Tibial nerve (tissue), 4 donors: Measurements from ENCODE around the gene SRSF10. TPM values are rescaled to one million over a fixed set of nuclear protein-coding genes. Genes with fewer than 3 reads are reported as not detected.

ENCODE experiments used
- DNase-seq, 2 donors: peaks; one replicate each; pipeline ENCODE4 v3.0.0-alpha.2; 2019; ENCODE audit warnings: low spot score in 2 of 2
- H3K27ac ChIP-seq, 4 donors: fragments of 200-600 bp; sonication (generic) in 3 of 4; one replicate each; pipeline ENCODE4 v1.5.1; 2017 to 2019; ENCODE audit warnings: mild to moderate bottlenecking in 1 of 4
- H3K27me3 ChIP-seq, 2 donors: fragments of 200-600 bp; sonication (generic) in 1 of 2; one replicate each; pipeline versions ENCODE4 v1.5.1 to v1.6.0; 2017 to 2019
- H3K36me3 ChIP-seq, 3 donors: fragments of 200-600 bp; sonication (generic); one replicate each; pipeline ENCODE4 v1.5.1; 2018 to 2019
- H3K4me1 ChIP-seq, 4 donors: fragments of 200-600 bp; sonication (generic) in 3 of 4; one replicate each; pipeline ENCODE4 v1.5.1; 2017 to 2019
- H3K4me3 ChIP-seq, 4 donors: fragments of 200-600 bp; sonication (generic) in 3 of 4; one replicate each; pipeline ENCODE4 v1.5.1; 2017 to 2019; ENCODE audit warnings: mild to moderate bottlenecking in 1 of 4, moderate library complexity in 1 of 4
- H3K9me3 ChIP-seq, 4 donors: fragments of 200-600 bp; sonication (generic) in 3 of 4; one replicate each; pipeline ENCODE4 v1.5.1; 2017 to 2019
- CTCF ChIP-seq, 5 experiments: fragments of 200-600 bp in 3 of 5; fragments of 450-650 bp in 2 of 5; sonication (generic) in 3 of 5; IDR thresholded peaks; one replicate each; pipeline ENCODE4 v1.5.1; 2016 to 2019; ENCODE audit warnings: antibody characterized with exemption in 5 of 5, mild to moderate bottlenecking in 3 of 5, moderate library complexity in 2 of 5
- EP300 ChIP-seq, 2 donors: sonication (generic); formaldehyde crosslinking; IDR thresholded peaks; one replicate each; pipeline ENCODE4 v1.6.1; 2017; ENCODE audit warnings: antibody characterized with exemption in 2 of 2, mild to moderate bottlenecking in 1 of 2
- POLR2A ChIP-seq, 2 donors: fragments of 450-650 bp; IDR thresholded peaks; one replicate each; pipeline ENCODE4 v1.6.1; 2017; ENCODE audit warnings: antibody characterized with exemption in 2 of 2, mild to moderate bottlenecking in 2 of 2, moderate library complexity in 2 of 2
- WGBS, 2 donors: methylation state at CpG; one replicate each; pipeline ENCODE4 v1.1.5; 2018; 5-methylcytosine and 5-hydroxymethylcytosine counted together
- small RNA-seq: library from RNA; depleted of rRNA; stranded (forward); fragments of <200 nt; gene quantifications from one replicate; pipeline ENCODE3, GENCODE V24; 2016
- total RNA-seq, 4 donors: library from RNA; depleted of rRNA; stranded (reverse); fragments of >200 nt; gene quantifications; one replicate each; pipeline ENCODE4 v1.1.0, GENCODE V29; 2016

SRSF10 gene
- total RNA-seq, 4 donors from 2014 or later, result 58.6 to 113 (median 89.9) TPM

GRCh38 chr1:23915466-23915865 lies 64.7 kb downstream of the SRSF10 start:
- WGBS, 2 donors, result 92 to 94% methylated on average over 5 of the region's 5 CpGs
- Histone ChIP-seq H3K36me3 (no peaks in the 10 kb centered on the region), H3K4me1 (peaks cover 0 to 7% (median 3%) of the 10 kb centered on the region in 4 donors), H3K4me3 (no peak overlapping the region), H3K27me3 (peaks cover 0 to 9% of the 10 kb centered on the region in 2 donors), H3K9me3 (no peaks in the 10 kb centered on the region), H3K27ac (no peak overlapping the region)
- no peak for DNase-seq
- TF ChIP-seq EP300 (IDR thresholded peaks at IDR 0.05), result no peak
- no peak for TF ChIP-seq CTCF (IDR thresholded peaks at IDR 0.05)
- TF ChIP-seq POLR2A (IDR thresholded peaks at IDR 0.05), result no peak

GRCh38 chr1:23914921-23915320 lies 65.2 kb downstream of the SRSF10 start:
- H3K9me3 ChIP-seq, result no peaks in the 10 kb centered on the region
- DNase-seq, result no peak
- no peak overlapping the region for H3K27ac ChIP-seq
- TF ChIP-seq EP300 (IDR thresholded peaks at IDR 0.05), result no peak
- TF ChIP-seq POLR2A (IDR thresholded peaks at IDR 0.05), result no peak
- no peak for TF ChIP-seq CTCF (IDR thresholded peaks at IDR 0.05)
- H3K27me3 ChIP-seq, result peaks cover 0 to 12% of the 10 kb centered on the region in 2 donors
- H3K4me1 ChIP-seq, result peaks cover 0 to 4% (median under 1%) of the 10 kb centered on the region in 4 donors
- WGBS, 2 donors, result 91% methylated on average over 4 of the region's 4 CpGs
- no peak overlapping the region for H3K4me3 ChIP-seq
- H3K36me3 ChIP-seq, result no peaks in the 10 kb centered on the region

Small RNAs within 50 kb of the gene (small RNA-seq; reads per million reads assigned to genes)
- gene MIR378F, result not detected

Other genes with a start within 250 kb of the SRSF10 start
- 10 to 100 TPM; 21.4 to 32.7 (median 23.7) TPM for gene ELOA, start 236.9 kb downstream of the SRSF10 start, total RNA-seq
- 100 to 1,000 TPM in 1 of 4 donors, 10 to 100 TPM in 3; 64.2 to 105 (median 68.0) TPM for gene PITHD1, start 201.9 kb downstream of the SRSF10 start, total RNA-seq
- 10 to 100 TPM; 23.6 to 36.3 (median 31.6) TPM for gene LYPLA2, start 189.2 kb downstream of the SRSF10 start, total RNA-seq
- 10 to 100 TPM; 12.6 to 21.6 (median 15.8) TPM for gene GALE, start 179.6 kb downstream of the SRSF10 start, total RNA-seq
- 10 to 100 TPM; 38.7 to 53.3 (median 44.3) TPM for gene HMGCL, start 154.9 kb downstream of the SRSF10 start, total RNA-seq
- gene FUCA1, start 112.0 kb downstream of the SRSF10 start, total RNA-seq, result 10 to 100 TPM; 19.4 to 26.9 (median 22.0) TPM
- gene CNR2, start 67.0 kb downstream of the SRSF10 start, total RNA-seq, result not detected
- gene PNRC2, start 20.5 kb downstream of the SRSF10 start, total RNA-seq, result 10 to 100 TPM; 73.2 to 88.5 (median 77.5) TPM
- under 1 TPM in 3 of 4 donors, not detected in 1; 0.20 to 0.60 (median 0.22) TPM for gene MYOM3, start 131.8 kb upstream of the SRSF10 start, total RNA-seq
- gene IL22RA1, start 162.8 kb upstream of the SRSF10 start, total RNA-seq, result not detected
- 1 to 10 TPM in 2 of 4 donors, not detected in 2; 1.3 to 1.5 TPM for gene IFNLR1, start 207.0 kb upstream of the SRSF10 start, total RNA-seq